Measurements from ENCODE around the gene PRR36. TPM values are rescaled to one million over a fixed set of nuclear protein-coding genes. Genes with fewer than 3 reads are reported as not detected.

PRR36 gene
- total RNA-seq, 1 donor from 2014 or later: not detected

DNA sequence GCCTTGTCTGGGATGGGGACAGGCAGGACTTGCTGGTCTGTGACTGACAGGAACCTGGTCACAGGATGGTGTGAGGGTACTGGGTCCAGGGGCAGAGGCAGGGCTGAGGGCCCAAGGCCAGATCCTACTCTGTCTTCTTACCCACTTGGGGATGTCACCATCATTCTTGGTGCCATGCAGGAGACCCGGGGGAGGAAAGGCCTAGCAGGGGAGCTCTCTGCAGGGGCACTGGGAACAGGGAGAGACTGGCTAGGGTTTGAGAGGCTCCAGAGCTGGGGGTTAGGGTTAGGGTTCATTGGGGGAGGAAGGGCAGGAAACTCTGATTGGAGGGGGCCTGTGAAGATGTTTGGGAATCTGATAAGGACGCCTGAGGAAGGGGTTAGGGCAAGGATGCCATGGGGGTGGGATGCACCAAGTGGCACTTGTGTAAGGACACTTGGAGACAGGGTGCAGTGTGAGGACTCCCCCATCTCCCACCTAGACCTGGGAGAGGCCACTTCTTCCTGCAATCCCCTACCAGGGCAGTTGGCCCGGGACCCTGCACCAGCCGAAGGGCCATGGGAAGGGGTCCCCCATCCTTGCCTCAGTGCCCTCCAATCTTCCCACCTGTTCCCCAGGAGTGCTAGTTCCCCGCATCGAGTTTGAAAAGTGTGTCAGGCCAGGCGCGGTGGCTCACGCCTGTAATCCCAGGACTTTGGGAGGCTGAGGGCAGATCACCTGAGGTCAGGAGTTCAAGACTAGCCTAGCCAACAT, 6.9 kb downstream of the PRR36 start:
- Histone ChIP-seq H3K27ac (no peak overlapping the region), H3K4me3 (no peak overlapping the region), H3K27me3 (no peaks in the 10 kb centered on the region), H3K36me3 (no peaks in the 10 kb centered on the region), H3K4me1 (peaks cover 40% of the 10 kb centered on the region), H3K9me3 (no peaks in the 10 kb centered on the region)
- intact Hi-C loops (cut with DNase I): no loop called here
- no peak for TF ChIP-seq POLR2A (IDR thresholded peaks at IDR 0.05)
- TF ChIP-seq, protein P1, sequence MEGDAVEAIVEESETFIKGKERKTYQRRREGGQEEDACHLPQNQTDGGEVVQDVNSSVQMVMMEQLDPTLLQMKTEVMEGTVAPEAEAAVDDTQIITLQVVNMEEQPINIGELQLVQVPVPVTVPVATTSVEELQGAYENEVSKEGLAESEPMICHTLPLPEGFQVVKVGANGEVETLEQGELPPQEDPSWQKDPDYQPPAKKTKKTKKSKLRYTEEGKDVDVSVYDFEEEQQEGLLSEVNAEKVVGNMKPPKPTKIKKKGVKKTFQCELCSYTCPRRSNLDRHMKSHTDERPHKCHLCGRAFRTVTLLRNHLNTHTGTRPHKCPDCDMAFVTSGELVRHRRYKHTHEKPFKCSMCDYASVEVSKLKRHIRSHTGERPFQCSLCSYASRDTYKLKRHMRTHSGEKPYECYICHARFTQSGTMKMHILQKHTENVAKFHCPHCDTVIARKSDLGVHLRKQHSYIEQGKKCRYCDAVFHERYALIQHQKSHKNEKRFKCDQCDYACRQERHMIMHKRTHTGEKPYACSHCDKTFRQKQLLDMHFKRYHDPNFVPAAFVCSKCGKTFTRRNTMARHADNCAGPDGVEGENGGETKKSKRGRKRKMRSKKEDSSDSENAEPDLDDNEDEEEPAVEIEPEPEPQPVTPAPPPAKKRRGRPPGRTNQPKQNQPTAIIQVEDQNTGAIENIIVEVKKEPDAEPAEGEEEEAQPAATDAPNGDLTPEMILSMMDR (IDR thresholded peaks at IDR 0.05): no peak
- TF ChIP-seq POLR2AphosphoS5 (IDR thresholded peaks at IDR 0.05; ENCODE audit: insufficient read depth in 1 of 2, low read depth in 1 of 2): no peak
- DNase-seq (ENCODE audit: extremely low spot score in 2 of 2): no peak

DNA sequence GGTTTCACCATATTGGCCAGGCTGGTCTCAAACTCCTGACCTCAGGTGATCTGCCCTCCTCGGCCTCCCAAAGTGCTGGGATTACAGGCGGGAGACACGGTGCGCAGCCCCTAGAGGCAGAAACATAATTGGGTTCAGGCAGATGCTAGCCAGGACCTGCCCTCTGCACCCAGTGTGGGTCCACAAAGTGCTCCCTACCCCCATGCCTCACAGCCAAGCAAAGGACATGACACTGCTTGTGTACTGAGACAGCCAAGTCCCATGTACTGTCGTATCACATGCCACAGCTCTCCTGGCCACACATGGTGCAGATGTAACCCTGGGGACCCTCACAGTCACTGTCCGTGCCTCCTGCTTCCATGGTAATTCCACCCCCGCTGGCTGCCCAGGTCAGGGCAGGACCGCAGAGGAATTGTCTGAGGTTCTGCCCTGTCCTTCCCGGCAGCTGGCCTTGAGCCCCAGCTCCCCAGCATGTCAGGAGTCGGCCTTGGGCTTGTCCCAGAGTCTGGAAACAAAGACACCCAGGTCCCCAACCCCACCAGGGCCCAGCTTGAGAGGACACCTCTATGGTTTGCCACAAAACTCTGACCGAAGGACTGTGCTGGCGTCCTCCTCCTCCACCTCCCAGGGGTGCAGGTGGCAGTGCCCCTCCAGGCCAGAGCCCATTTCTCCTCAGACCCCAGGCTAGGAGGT, 7.6 kb downstream of the PRR36 start:
- Histone ChIP-seq H3K4me3 (no peak overlapping the region), H3K4me1 (peaks cover 39% of the 10 kb centered on the region), H3K27me3 (no peaks in the 10 kb centered on the region), H3K36me3 (no peaks in the 10 kb centered on the region), H3K27ac (no peak overlapping the region), H3K9me3 (no peaks in the 10 kb centered on the region)
- intact Hi-C loops (cut with DNase I): no loop called here
- TF ChIP-seq, protein P1 (IDR thresholded peaks at IDR 0.05): no peak
- no peak for TF ChIP-seq POLR2AphosphoS5 (IDR thresholded peaks at IDR 0.05; ENCODE audit: insufficient read depth in 1 of 2, low read depth in 1 of 2)
- TF ChIP-seq POLR2A (IDR thresholded peaks at IDR 0.05): no peak
- no peak for DNase-seq (ENCODE audit: extremely low spot score in 2 of 2)

DNA sequence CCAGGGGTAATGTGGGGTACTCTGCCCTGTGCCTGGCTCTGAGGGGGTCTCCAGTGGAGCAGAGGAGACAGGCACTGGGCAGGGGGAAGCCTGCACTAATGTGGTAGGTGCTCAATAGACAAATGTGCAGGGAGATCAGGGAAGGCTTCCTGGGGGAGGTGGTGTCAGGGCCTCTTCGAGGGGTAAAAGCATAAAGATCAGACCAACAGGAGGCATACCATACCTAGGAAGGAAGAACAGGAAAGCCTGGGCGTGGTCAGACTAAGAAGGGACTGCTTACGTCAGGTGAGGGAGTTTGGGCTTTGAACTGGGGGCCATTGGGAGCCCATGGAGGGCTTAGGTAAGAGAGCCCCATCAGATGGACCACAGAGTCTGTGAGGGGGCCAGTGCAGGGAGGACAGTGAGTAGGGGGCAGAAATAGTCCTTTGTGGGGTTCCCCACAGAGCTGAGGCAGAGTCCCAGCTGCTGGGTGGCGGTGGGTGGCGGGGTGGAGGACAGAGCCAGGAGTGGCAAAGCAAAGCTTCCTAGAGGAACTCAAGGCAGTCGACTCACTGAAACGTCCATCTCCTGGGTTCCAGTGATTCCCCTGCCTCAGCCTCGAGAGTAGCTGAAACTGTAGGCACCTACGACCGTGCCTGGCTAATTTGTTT, 8.8 kb downstream of the PRR36 start:
- no peak for TF ChIP-seq POLR2AphosphoS5 (IDR thresholded peaks at IDR 0.05; ENCODE audit: insufficient read depth in 1 of 2, low read depth in 1 of 2)
- no peak for TF ChIP-seq POLR2A (IDR thresholded peaks at IDR 0.05)
- TF ChIP-seq, protein P1 (IDR thresholded peaks at IDR 0.05): no peak
- Histone ChIP-seq H3K36me3 (no peaks in the 10 kb centered on the region), H3K9me3 (no peaks in the 10 kb centered on the region), H3K27me3 (no peaks in the 10 kb centered on the region), H3K27ac (no peak overlapping the region), H3K4me3 (no peak overlapping the region), H3K4me1 (peaks cover 27% of the 10 kb centered on the region)
- intact Hi-C loops (cut with DNase I): no loop called here
- DNase-seq (ENCODE audit: extremely low spot score in 2 of 2): no peak

DNA sequence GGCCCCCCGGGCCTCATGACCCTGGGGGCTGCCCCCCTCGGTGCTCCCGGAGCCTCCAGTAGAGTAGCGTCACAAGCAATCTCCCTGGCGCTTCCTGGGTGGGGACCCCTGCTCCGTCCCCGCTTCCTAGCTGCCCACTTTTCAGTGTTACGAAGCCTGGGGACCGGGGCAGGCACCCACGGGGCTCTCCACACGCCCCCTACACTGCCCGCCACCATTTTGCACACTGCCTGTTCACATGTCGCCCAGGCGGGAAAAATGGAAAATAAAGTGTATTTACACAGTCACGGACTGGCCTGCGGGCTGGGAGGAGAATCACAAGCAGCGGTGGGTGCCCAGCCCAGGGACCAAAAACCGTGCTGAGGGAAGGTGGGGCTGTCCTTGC, 9.5 kb downstream of the PRR36 start:
- DNase-seq (ENCODE audit: extremely low spot score in 2 of 2): no peak
- no peak overlapping the region for H3K4me3 ChIP-seq
- TF ChIP-seq, protein P1 (IDR thresholded peaks at IDR 0.05): no peak
- TF ChIP-seq POLR2A (IDR thresholded peaks at IDR 0.05) (no peak), POLR2AphosphoS5 (IDR thresholded peaks at IDR 0.05; ENCODE audit: insufficient read depth in 1 of 2, low read depth in 1 of 2) (no peak)
- no peaks in the 10 kb centered on the region for H3K27me3 ChIP-seq
- intact Hi-C loops (cut with DNase I): no loop called here
- H3K27ac ChIP-seq: no peak overlapping the region
- H3K9me3 ChIP-seq: no peaks in the 10 kb centered on the region
- peaks cover 21% of the 10 kb centered on the region for H3K4me1 ChIP-seq
- no peaks in the 10 kb centered on the region for H3K36me3 ChIP-seq

Data from vagina (tissue), 2 donors.